Heart left ventricle (tissue), 16 donors: ENCODE data around the gene PAEP. TPM values are rescaled to one million over a fixed set of nuclear protein-coding genes. Genes with fewer than 3 reads are reported as not detected.

ENCODE experiments used
- ATAC-seq, 4 donors: fragments of 200-7000 bp; cut with Tn5 transposase; one replicate each; pipeline ENCODE4 v1.9.1; 2020 to 2022; ENCODE audit warnings: moderate library complexity in 4 of 4, mild to moderate bottlenecking in 3 of 4, moderate number of reproducible peaks in 1 of 4
- DNase-seq, 5 donors: peaks; one replicate each; pipeline ENCODE4 v3.0.0-alpha.2; 2020
- H3K27ac ChIP-seq, 12 donors: fragments of 200-600 bp; sonication (generic) in 4 of 12; one replicate each; pipeline versions ENCODE4 v1.5.0 to v1.8.0; 2016 to 2022; ENCODE audit warnings: mild to moderate bottlenecking in 2 of 12
- H3K27me3 ChIP-seq, 9 donors: fragments of 200-600 bp; sonication (generic) in 2 of 9; one replicate each; pipeline versions ENCODE4 v1.5.1 to v1.8.0; 2016 to 2022; ENCODE audit warnings: mild to moderate bottlenecking in 3 of 9
- H3K36me3 ChIP-seq, 9 donors: fragments of 200-600 bp; sonication (generic) in 2 of 9; one replicate each; pipeline versions ENCODE4 v1.5.0 to v1.8.0; 2018 to 2022; ENCODE audit warnings: mild to moderate bottlenecking in 2 of 9
- H3K4me1 ChIP-seq, 12 donors: fragments of 200-600 bp; sonication (generic) in 4 of 12; one replicate each; pipeline versions ENCODE4 v1.5.0 to v1.8.0; 2016 to 2022; ENCODE audit warnings: mild to moderate bottlenecking in 3 of 12
- H3K4me3 ChIP-seq, 12 donors: fragments of 200-600 bp; sonication (generic) in 4 of 12; one replicate each; pipeline versions ENCODE4 v1.5.0 to v1.8.0; 2017 to 2022; ENCODE audit warnings: mild to moderate bottlenecking in 9 of 12, moderate library complexity in 4 of 12
- H3K9me3 ChIP-seq, 12 donors: fragments of 200-600 bp; sonication (generic) in 4 of 12; one replicate each; pipeline versions ENCODE4 v1.5.0 to v1.8.0; 2016 to 2022; ENCODE audit warnings: mild to moderate bottlenecking in 1 of 12
- CTCF ChIP-seq, 12 donors: fragments of 200-600 bp; sonication (generic) in 4 of 12; IDR thresholded peaks; one replicate each; pipeline versions ENCODE4 v1.5.0 to v1.8.0; 2018 to 2022; ENCODE audit warnings: antibody characterized with exemption in 12 of 12, mild to moderate bottlenecking in 5 of 12
- POLR2A ChIP-seq, 2 donors: fragments of 450-650 bp; IDR thresholded peaks; one replicate each; pipeline ENCODE4 v1.6.1; 2017; ENCODE audit warnings: antibody characterized with exemption in 2 of 2, mild to moderate bottlenecking in 2 of 2, moderate library complexity in 2 of 2
- WGBS, 4 donors: extraction: QIAGEN DNeasy Blood & Tissue Kit in 2 of 4; methylation state at CpG; one replicate each; pipeline versions ENCODE4 v1.1.5 to v1.1.7; 2013 to 2018; 5-methylcytosine and 5-hydroxymethylcytosine counted together
- intact Hi-C, 10 donors: fragments of 100-400 bp; cut with DNase I; formaldehyde crosslinking; loops; one replicate each; pipeline versions ENCODE4 v1.11.1 to v1.14.2; 2022
- polyA plus RNA-seq, 2 donors: library from polyadenylated mRNA; stranded (reverse); fragments of 200-250 nt; gene quantifications; one replicate each; pipeline ENCODE4 v1.2.3, GENCODE V29; 2013
- total RNA-seq, 9 donors: library from RNA; depleted of rRNA in 2 of 9; stranded (reverse); fragments of >200 nt in 2 of 9; fragmentation: NEBNext Ultra II Directional in 3 of 9; extraction: Animal tissue kit (Norgen Biotek cat#: 25700) in 3 of 9; gene quantifications; one replicate each; pipeline versions ENCODE4 v1.1.0 to v1.2.4, GENCODE V29; 2016 to 2023
- donor health status: ischemic (EF 13 %, LVEDD 7.1; RV severe dilation, severe dysfunction).
- donor health status: healthy with polysubstance abuse.
- donor health status: DM: no; HTN: yes; CAD: no.
- donor health status: DM: no; HTN: no; CAD: no.
- donor health status: ischemic (EF 25% LVEDD 6.9; RV normal size, moderate dysfunction).
- donor health status: ischemic (EF 25% LVEDD 5.7; RV mildly dilated, moderate dysfunction).
- donor health status: healthy.
- donor health status: DM: yes; HTN: yes; CAD: no.
- donor health status: ischemic (EF 35%, LVEDD 5.7; RV mildly dilated, moderate dysfunction).
- donor health status: nonischemic (EF 11% LVEDD 7.7; RV severe dilation, severe dysfunction).
- donor health status: DM: yes; HTN: yes; CAD: no.
- donor health status: PGD.
- donor health status: ischemic (EF 29% LVEDD 5.4; RV normal size, mild dysfunction).
- donor health status: nonischemic (EF 23%, LVEDD 6.1; RV moderate dilation, normal function).

PAEP gene
- total and polyA plus RNA-seq, 11 donors = not detected

GRCh38 chr9:135590486-135591079 lies 29.0 kb downstream of the PAEP start:
- Histone ChIP-seq H3K27ac (no peak overlapping the region), H3K27me3 (peaks cover 0 to 18% (median 5%) of the 10 kb centered on the region in 9 donors), H3K9me3 (peaks cover 0 to 14% (median 7%) of the 10 kb centered on the region in 12 donors), H3K4me1 (no peaks in the 10 kb centered on the region), H3K4me3 (no peak overlapping the region), H3K36me3 (no peaks in the 10 kb centered on the region)
- DNase-seq (no peak), ATAC-seq (no peak)
- TF ChIP-seq POLR2A (IDR thresholded peaks at IDR 0.05) (no peak), CTCF (IDR thresholded peaks at IDR 0.05) (no peak)
- intact Hi-C loops = no loop called here
- WGBS, 4 donors = 79 to 84% (median 81%) methylated on average over 24 to 25 of the region's 25 CpGs

GRCh38 chr9:135591506-135592330 lies 30.2 kb downstream of the PAEP start:
- Histone ChIP-seq H3K4me3 (no peak overlapping the region), H3K27me3 (peaks cover 0 to 18% (median 5%) of the 10 kb centered on the region in 9 donors), H3K4me1 (no peaks in the 10 kb centered on the region), H3K9me3 (peaks cover 0 to 17% (median 7%) of the 10 kb centered on the region in 12 donors), H3K27ac (no peak overlapping the region), H3K36me3 (no peaks in the 10 kb centered on the region)
- intact Hi-C loops = no loop called here
- DNase-seq = peak in 1 of 5 donors; percentile 42
- ATAC-seq = peak in 1 of 4 donors; percentile 13
- 72 to 82% (median 76%) methylated on average over 15 to 22 of the region's 22 CpGs for WGBS, 4 donors
- no peak for TF ChIP-seq CTCF (IDR thresholded peaks at IDR 0.05)
- no peak for TF ChIP-seq POLR2A (IDR thresholded peaks at IDR 0.05)

GRCh38 chr9:135592331-135592590 lies 30.7 kb downstream of the PAEP start:
- Histone ChIP-seq H3K27ac (no peak overlapping the region), H3K27me3 (peaks cover 0 to 19% (median 6%) of the 10 kb centered on the region in 9 donors), H3K9me3 (peaks cover 0 to 17% (median 7%) of the 10 kb centered on the region in 12 donors), H3K4me1 (no peaks in the 10 kb centered on the region), H3K36me3 (no peaks in the 10 kb centered on the region), H3K4me3 (no peak overlapping the region)
- TF ChIP-seq CTCF (IDR thresholded peaks at IDR 0.05) (no peak), POLR2A (IDR thresholded peaks at IDR 0.05) (no peak)
- WGBS, 4 donors = 67 to 79% (median 69%) methylated on average over 5 of the region's 5 CpGs; no CpG with 5 or more reads in 1 of the 4 donors
- intact Hi-C loops = no loop called here
- ATAC-seq (no peak), DNase-seq (no peak)

GRCh38 chr9:135592625-135593024 lies 31.1 kb downstream of the PAEP start:
- DNase-seq = no peak
- Histone ChIP-seq H3K27me3 (peaks cover 0 to 23% (median 7%) of the 10 kb centered on the region in 9 donors), H3K36me3 (no peaks in the 10 kb centered on the region), H3K9me3 (peaks cover 0 to 17% (median 7%) of the 10 kb centered on the region in 12 donors), H3K4me1 (no peaks in the 10 kb centered on the region), H3K4me3 (no peak overlapping the region), H3K27ac (no peak overlapping the region)
- no peak for ATAC-seq
- 85 to 91% (median 89%) methylated on average over 6 to 13 of the region's 13 CpGs for WGBS, 4 donors
- intact Hi-C loops = no loop called here
- TF ChIP-seq POLR2A (IDR thresholded peaks at IDR 0.05) = no peak
- TF ChIP-seq CTCF (IDR thresholded peaks at IDR 0.05) = no peak
